Effector memory CD8-positive, alpha-beta T cell (primary cell): ENCODE results near the gene PPP2R5B.

Experiments used
- ATAC-seq: fragments of 150-1000 bp; cut with Tn5 transposase; replicated peaks from 2 replicates; pipeline ENCODE4 v1.10.0; 2021; ENCODE audit warnings: mild to moderate bottlenecking, moderate library complexity
- DNase-seq, 3 experiments: peaks; one replicate each; pipeline ENCODE4 v3.0.0; 2021
- H3K27ac Mint-ChIP-seq, 2 donors: one replicate each; pipeline ENCODE4 v1.8.0; 2022; ENCODE audit warnings: mild to moderate bottlenecking in 2 of 2, mixed read lengths in 2 of 2, moderate library complexity in 2 of 2
- H3K27me3 Mint-ChIP-seq, 2 donors: one replicate each; pipeline ENCODE4 v1.8.0; 2022; ENCODE audit warnings: mixed read lengths in 2 of 2
- H3K36me3 Mint-ChIP-seq: one replicate; pipeline ENCODE4 v1.8.0; 2022; ENCODE audit warnings: mild to moderate bottlenecking, moderate library complexity, mixed read lengths; ENCODE audit not compliant: insufficient read depth
- H3K4me1 Mint-ChIP-seq, 2 donors: one replicate each; pipeline ENCODE4 v1.8.0; 2022; ENCODE audit warnings: low read depth in 2 of 2, mixed read lengths in 2 of 2
- H3K4me3 Mint-ChIP-seq, 2 donors: one replicate each; pipeline ENCODE4 v1.8.0; 2022; ENCODE audit warnings: mild to moderate bottlenecking in 2 of 2, mixed read lengths in 2 of 2, moderate library complexity in 2 of 2
- H3K9me3 Mint-ChIP-seq, 2 donors: one replicate each; pipeline ENCODE4 v1.8.0; 2022; ENCODE audit warnings: mixed read lengths in 2 of 2

Gene PPP2R5B

DNA sequence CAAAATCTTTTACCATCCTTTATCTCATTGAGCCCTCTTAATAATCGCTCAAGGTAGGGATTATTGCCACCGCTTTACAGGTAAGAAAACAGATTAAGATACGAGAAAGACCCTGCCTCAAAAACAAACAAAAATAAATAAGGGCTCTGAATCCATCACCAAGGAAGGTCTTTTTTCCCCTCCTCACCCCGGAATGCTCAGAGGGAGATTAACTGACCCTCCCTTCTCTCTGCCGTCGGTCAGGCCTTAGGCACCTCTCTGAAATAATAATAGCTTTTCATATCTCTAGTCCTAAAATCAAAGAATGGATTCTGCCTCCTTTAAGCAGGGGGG lies 6.9 kb upstream of the PPP2R5B start:
- no peak for ATAC-seq
- peaks cover 21% of the 10 kb centered on the region in 2 donors for H3K4me1 Mint-ChIP-seq

GRCh38 chr11:64918017-64918416 lies 6.5 kb upstream of the PPP2R5B start:
- H3K4me1 Mint-ChIP-seq: peaks cover 21% of the 10 kb centered on the region in 2 donors
- H3K9me3 Mint-ChIP-seq: no peaks in the 10 kb centered on the region
- DNase-seq (no peak), ATAC-seq (no peak)
- peak overlapping the region; percentile 88 to 90 for H3K4me3 Mint-ChIP-seq
- H3K36me3 Mint-ChIP-seq: peaks cover 39% of the 10 kb centered on the region
- H3K27me3 Mint-ChIP-seq: no peaks in the 10 kb centered on the region
- H3K27ac Mint-ChIP-seq: peak overlapping the region; percentile 97

More for the DNA sequence above, 6.9 kb upstream of the PPP2R5B start:
- DNase-seq: no peak
- H3K36me3 Mint-ChIP-seq: peaks cover 43% of the 10 kb centered on the region
- H3K27me3 Mint-ChIP-seq: no peaks in the 10 kb centered on the region
- H3K9me3 Mint-ChIP-seq: no peaks in the 10 kb centered on the region
- H3K4me3 Mint-ChIP-seq: peak overlapping the region; percentile 88 to 90
- H3K27ac Mint-ChIP-seq: peak overlapping the region; percentile 97

DNA sequence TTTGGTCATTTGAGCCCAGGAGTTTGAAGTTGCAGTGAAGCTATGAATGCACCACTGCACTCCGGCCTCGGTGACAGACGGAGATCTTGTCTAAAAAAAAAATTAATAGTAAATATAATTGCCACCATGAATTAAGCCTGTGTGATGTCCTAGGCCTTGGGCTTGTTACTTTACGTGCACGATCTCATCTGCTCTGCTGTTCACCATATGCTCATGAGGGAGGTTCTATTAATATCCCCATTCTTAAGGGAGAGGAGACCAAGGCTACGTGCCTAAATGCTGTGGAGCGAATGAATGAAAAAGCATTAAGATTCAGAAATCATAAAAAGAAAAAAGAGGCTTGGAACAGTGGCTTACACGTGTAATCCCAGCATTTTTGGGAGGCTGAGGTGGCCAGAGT lies 4.9 kb upstream of the PPP2R5B start:
- H3K27ac Mint-ChIP-seq: no peak overlapping the region

GRCh38 chr11:64920124-64920523 lies 4.4 kb upstream of the PPP2R5B start:
- Mint-ChIP-seq H3K27me3 (no peaks in the 10 kb centered on the region), H3K36me3 (peaks cover 25% of the 10 kb centered on the region), H3K4me3 (no peak overlapping the region), H3K27ac (no peak overlapping the region), H3K9me3 (no peaks in the 10 kb centered on the region), H3K4me1 (peaks cover 28 to 29% of the 10 kb centered on the region in 2 donors)
- ATAC-seq: no peak
- no peak for DNase-seq

More for the DNA sequence above, 4.9 kb upstream of the PPP2R5B start:
- Mint-ChIP-seq H3K4me1 (peaks cover 25% of the 10 kb centered on the region in 2 donors), H3K27me3 (no peaks in the 10 kb centered on the region), H3K36me3 (peaks cover 29% of the 10 kb centered on the region), H3K4me3 (no peak overlapping the region), H3K9me3 (no peaks in the 10 kb centered on the region)
- ATAC-seq: no peak
- DNase-seq: no peak

DNA sequence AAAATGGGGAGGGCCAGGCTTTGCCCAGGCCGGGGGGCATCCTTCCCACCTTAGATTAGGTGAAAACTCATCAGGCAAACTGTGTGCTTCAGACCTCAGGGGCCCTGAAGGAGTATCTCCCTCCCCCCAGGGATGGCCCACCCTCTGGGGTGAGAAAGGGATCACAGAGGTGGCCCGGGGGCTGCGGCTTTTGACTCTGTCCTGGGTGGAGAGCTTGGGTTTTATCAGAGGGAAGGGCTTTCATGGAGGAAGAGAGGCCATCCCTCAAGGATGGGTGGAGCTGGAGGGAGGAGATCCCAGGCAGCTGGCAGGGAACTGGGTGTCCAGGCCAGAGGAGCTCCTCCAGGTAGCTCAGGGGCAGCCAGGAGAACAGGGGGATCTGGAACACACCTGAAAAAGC lies 3.1 kb upstream of the PPP2R5B start:
- ATAC-seq (no peak), DNase-seq (no peak)
- Mint-ChIP-seq H3K9me3 (no peaks in the 10 kb centered on the region), H3K27ac (no peak overlapping the region), H3K4me1 (peaks cover 27 to 29% of the 10 kb centered on the region in 2 donors), H3K36me3 (peaks cover 15% of the 10 kb centered on the region), H3K27me3 (no peaks in the 10 kb centered on the region), H3K4me3 (no peak overlapping the region)

DNA sequence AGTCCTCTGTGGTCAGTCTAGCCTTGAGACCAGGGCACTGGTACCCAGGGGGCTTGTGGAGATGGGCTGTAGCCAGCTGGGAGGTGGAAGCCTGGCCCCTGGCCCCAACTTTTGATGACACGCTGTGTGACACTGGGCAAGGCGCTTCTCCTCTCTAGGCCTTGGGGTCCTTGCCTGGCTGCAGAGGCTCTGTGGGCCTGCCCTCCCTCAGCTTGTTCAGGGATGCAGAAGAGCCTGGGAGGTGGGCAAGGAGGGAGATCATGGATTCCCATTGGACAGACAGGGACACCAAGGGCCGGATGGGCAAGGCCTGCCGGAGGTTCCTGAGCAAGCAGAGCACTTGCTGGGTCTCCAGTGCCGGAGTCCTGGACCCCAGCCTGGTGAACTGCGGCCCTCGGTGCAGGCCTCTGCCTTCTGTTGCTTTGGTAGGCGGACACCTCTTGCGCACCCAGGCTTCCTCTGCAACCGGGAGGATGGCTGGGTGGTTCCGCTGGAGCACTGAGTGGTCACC lies 1.3 kb upstream of the PPP2R5B start:
- peaks cover 6% of the 10 kb centered on the region for H3K36me3 Mint-ChIP-seq
- H3K4me1 Mint-ChIP-seq: peaks cover 18 to 19% of the 10 kb centered on the region in 2 donors
- no peaks in the 10 kb centered on the region for H3K9me3 Mint-ChIP-seq
- peak overlapping the region in 1 of 2 donors; percentile 44 for H3K27ac Mint-ChIP-seq
- no peaks in the 10 kb centered on the region for H3K27me3 Mint-ChIP-seq
- H3K4me3 Mint-ChIP-seq: no peak overlapping the region
- ATAC-seq (no peak), DNase-seq (no peak)

DNA sequence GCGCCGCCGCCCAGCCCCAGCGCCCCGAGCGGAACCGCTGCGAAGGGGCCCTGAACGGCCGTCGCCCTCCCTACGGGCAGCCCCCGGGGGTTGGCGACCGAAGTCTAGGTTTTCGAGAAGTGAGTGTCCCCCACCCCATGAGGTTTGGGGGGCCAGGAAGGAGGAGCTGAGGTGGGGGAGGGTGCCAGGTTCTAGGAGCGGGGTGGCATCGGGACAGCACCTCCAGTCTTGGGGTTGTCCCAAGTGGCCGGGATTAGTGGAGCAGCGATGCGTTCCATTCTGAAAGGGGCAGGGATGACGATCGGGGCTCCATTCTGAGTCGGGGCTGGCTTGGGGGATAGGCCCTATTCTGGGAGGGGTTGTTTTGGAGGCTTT lies 408 bp downstream of the PPP2R5B start:
- no peak for DNase-seq
- H3K27ac Mint-ChIP-seq: peak overlapping the region; percentile 98 to 99

GRCh38 chr11:64925536-64926436 lies 1.3 kb downstream of the PPP2R5B start:
- DNase-seq: no peak
- peak overlapping the region; percentile 90 to 99 for H3K4me3 Mint-ChIP-seq
- peaks cover 18% of the 10 kb centered on the region in 2 donors for H3K4me1 Mint-ChIP-seq
- H3K36me3 Mint-ChIP-seq: peaks cover 8% of the 10 kb centered on the region
- no peaks in the 10 kb centered on the region for H3K9me3 Mint-ChIP-seq
- no peaks in the 10 kb centered on the region for H3K27me3 Mint-ChIP-seq
- ATAC-seq: no peak
- peak overlapping the region; percentile 59 to 99 for H3K27ac Mint-ChIP-seq

More for the DNA sequence above, 408 bp downstream of the PPP2R5B start:
- H3K36me3 Mint-ChIP-seq: peaks cover 3% of the 10 kb centered on the region
- peak overlapping the region; percentile 90 to 99 for H3K4me3 Mint-ChIP-seq
- no peaks in the 10 kb centered on the region for H3K27me3 Mint-ChIP-seq
- no peak for ATAC-seq
- H3K9me3 Mint-ChIP-seq: no peaks in the 10 kb centered on the region
- H3K4me1 Mint-ChIP-seq: peaks cover 18% of the 10 kb centered on the region in 2 donors

DNA sequence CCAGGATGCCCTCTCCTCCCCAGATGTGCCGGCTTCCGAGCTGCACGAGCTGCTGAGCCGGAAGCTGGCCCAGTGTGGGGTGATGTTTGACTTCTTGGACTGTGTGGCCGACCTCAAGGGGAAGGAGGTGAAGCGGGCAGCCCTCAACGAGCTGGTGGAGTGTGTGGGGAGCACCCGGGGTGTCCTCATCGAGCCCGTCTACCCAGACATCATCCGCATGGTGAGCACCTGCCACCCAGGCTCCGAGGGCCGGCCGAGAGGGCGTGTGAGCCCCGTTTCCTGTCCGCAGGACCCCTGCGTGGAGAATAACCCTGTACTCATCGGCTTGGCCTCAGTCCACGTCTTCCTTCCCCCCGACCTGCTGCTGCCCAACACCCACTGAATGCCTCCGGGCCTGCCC lies 2.2 kb downstream of the PPP2R5B start:
- peak overlapping the region; percentile 38 to 45 for H3K4me3 Mint-ChIP-seq
- H3K9me3 Mint-ChIP-seq: no peaks in the 10 kb centered on the region
- ATAC-seq (no peak), DNase-seq (no peak)
- peaks cover 8% of the 10 kb centered on the region for H3K36me3 Mint-ChIP-seq
- peaks cover 18% of the 10 kb centered on the region in 2 donors for H3K4me1 Mint-ChIP-seq
- no peak overlapping the region for H3K27ac Mint-ChIP-seq
- H3K27me3 Mint-ChIP-seq: no peaks in the 10 kb centered on the region

DNA sequence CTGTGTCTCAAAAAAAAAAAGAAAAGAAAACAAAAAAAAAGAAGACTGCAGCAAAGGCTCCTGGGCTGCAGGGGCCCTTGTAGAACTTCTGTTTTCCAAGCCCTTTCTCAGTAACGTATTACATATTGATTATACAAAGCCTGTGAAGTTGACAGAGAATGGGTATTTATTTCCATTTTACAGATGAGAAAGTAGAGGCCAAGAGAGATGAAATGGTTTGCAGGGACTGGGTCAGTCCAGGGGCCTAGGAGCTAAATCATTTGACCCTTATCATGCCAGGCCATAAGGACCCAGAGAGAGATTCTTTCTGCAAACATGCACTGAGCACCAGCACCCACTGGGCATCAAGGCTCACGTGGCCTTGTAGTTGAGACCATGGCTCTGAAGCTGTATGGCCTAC lies 4.5 kb downstream of the PPP2R5B start:
- Mint-ChIP-seq H3K36me3 (peaks cover 19% of the 10 kb centered on the region), H3K4me3 (no peak overlapping the region), H3K9me3 (no peaks in the 10 kb centered on the region), H3K27me3 (no peaks in the 10 kb centered on the region), H3K4me1 (peaks cover 14 to 16% of the 10 kb centered on the region in 2 donors), H3K27ac (no peak overlapping the region)
- DNase-seq: no peak
- no peak for ATAC-seq

- DNase-seq (no peak), ATAC-seq (no peak)
- Mint-ChIP-seq H3K9me3 (no peaks in the 10 kb centered on the region), H3K4me1 (peaks cover 10 to 11% of the 10 kb centered on the region in 2 donors), H3K27me3 (no peaks in the 10 kb centered on the region), H3K36me3 (peaks cover 17% of the 10 kb centered on the region), H3K27ac (no peak overlapping the region), H3K4me3 (no peak overlapping the region)
Observed at GRCh38 chr11:64929625-64930024, 5.1 kb downstream of the PPP2R5B start.

DNA sequence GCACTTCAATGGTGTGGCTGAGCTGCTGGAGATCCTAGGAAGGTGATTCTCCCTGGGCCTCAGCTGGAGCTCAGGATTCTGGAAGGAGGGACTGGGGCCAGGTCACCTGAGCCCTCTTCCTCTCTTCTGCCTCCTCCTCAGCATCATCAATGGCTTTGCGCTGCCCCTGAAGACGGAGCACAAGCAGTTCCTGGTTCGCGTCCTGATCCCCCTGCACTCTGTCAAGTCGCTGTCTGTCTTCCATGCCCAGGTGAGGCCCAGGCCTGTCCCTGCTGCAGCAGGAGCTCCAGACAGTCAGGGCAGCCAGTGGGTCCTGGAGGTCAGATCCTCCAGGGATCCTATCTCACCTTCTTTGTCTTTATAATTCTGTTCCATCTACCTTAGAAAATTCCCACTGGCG lies 5.9 kb downstream of the PPP2R5B start:
- ATAC-seq: no peak
- Mint-ChIP-seq H3K4me3 (no peak overlapping the region), H3K4me1 (peaks cover 6 to 7% of the 10 kb centered on the region in 2 donors), H3K27me3 (no peaks in the 10 kb centered on the region), H3K36me3 (peaks cover 20% of the 10 kb centered on the region), H3K9me3 (no peaks in the 10 kb centered on the region), H3K27ac (no peak overlapping the region)
- DNase-seq: no peak

- no peak overlapping the region for H3K27ac Mint-ChIP-seq
- peaks cover 20% of the 10 kb centered on the region for H3K36me3 Mint-ChIP-seq
- no peak for DNase-seq
- H3K4me3 Mint-ChIP-seq: no peak overlapping the region
- no peak for ATAC-seq
- H3K9me3 Mint-ChIP-seq: no peaks in the 10 kb centered on the region
- H3K4me1 Mint-ChIP-seq: peaks cover 1% of the 10 kb centered on the region in 2 donors
- no peaks in the 10 kb centered on the region for H3K27me3 Mint-ChIP-seq
Observed at GRCh38 chr11:64931290-64931689, 6.8 kb downstream of the PPP2R5B start.

GRCh38 chr11:64932324-64932723 lies 7.8 kb downstream of the PPP2R5B start:
- no peak for ATAC-seq
- H3K4me3 Mint-ChIP-seq: no peak overlapping the region
- peaks cover 0 to 3% of the 10 kb centered on the region in 2 donors for H3K27me3 Mint-ChIP-seq
- peaks cover 20% of the 10 kb centered on the region for H3K36me3 Mint-ChIP-seq
- peaks cover 0 to 1% of the 10 kb centered on the region in 2 donors for H3K4me1 Mint-ChIP-seq
- H3K27ac Mint-ChIP-seq: peak overlapping the region in 1 of 2 donors; percentile 12
- no peaks in the 10 kb centered on the region for H3K9me3 Mint-ChIP-seq
- no peak for DNase-seq
